ENCODE results near the gene KATNAL1.

The KATNAL1 gene

GRCh38 chr13:30340331-30341250, 33.2 kb upstream of the KATNAL1 start:
- DNase-seq (ENCODE audit: extremely low spot score): no peak
- CTCF ChIA-PET: no interaction called here
- POLR2A ChIA-PET: no interaction called here
- TF ChIP-seq ZNF384 (IDR thresholded peaks at IDR 0.05) (no peak), L3MBTL2 (conservative IDR thresholded peaks at IDR 0.05) (no peak), TARDBP (IDR thresholded peaks at IDR 0.05) (no peak), LEF1 (IDR thresholded peaks at IDR 0.05; ENCODE audit: borderline replicate concordance) (no peak), FOXM1 (IDR thresholded peaks at IDR 0.05; ENCODE audit: borderline replicate concordance) (no peak), BHLHE40 (IDR thresholded peaks at IDR 0.05; ENCODE audit: borderline replicate concordance) (no peak), SUZ12 (IDR thresholded peaks at IDR 0.05) (no peak), ELF4 (IDR thresholded peaks at IDR 0.05) (no peak), NFRKB (IDR thresholded peaks at IDR 0.05) (no peak), FOXK2 (IDR thresholded peaks at IDR 0.05) (no peak), SP1 (IDR thresholded peaks at IDR 0.05) (no peak), ARNT (IDR thresholded peaks at IDR 0.05) (no peak), CTBP1 (IDR thresholded peaks at IDR 0.05; ENCODE audit: borderline replicate concordance) (no peak), FOXA1 (IDR thresholded peaks at IDR 0.05) (no peak), PKNOX1 (IDR thresholded peaks at IDR 0.05) (no peak), HDGF (IDR thresholded peaks at IDR 0.05; ENCODE audit: borderline replicate concordance) (no peak)

- no peak for DNase-seq (ENCODE audit: extremely low spot score)
- no peak for TF ChIP-seq FOXA1 (IDR thresholded peaks at IDR 0.05)
- no peak for TF ChIP-seq SUZ12 (IDR thresholded peaks at IDR 0.05)
- no peak for TF ChIP-seq NFRKB (IDR thresholded peaks at IDR 0.05)
- no peak for TF ChIP-seq ELF4 (IDR thresholded peaks at IDR 0.05)
- no peak for TF ChIP-seq ARNT (IDR thresholded peaks at IDR 0.05)
- no peak for TF ChIP-seq L3MBTL2 (conservative IDR thresholded peaks at IDR 0.05)
- no peak for TF ChIP-seq TARDBP (IDR thresholded peaks at IDR 0.05)
- TF ChIP-seq PKNOX1 (IDR thresholded peaks at IDR 0.05): no peak
- no peak for TF ChIP-seq FOXK2 (IDR thresholded peaks at IDR 0.05)
- no peak for TF ChIP-seq FOXM1 (IDR thresholded peaks at IDR 0.05; ENCODE audit: borderline replicate concordance)
- TF ChIP-seq HDGF (IDR thresholded peaks at IDR 0.05; ENCODE audit: borderline replicate concordance): no peak
- POLR2A ChIA-PET: no interaction called here
- CTCF ChIA-PET: no interaction called here
Measured at GRCh38 chr13:30339738-30340330, 32.5 kb upstream of the KATNAL1 start.

- DNase-seq (ENCODE audit: extremely low spot score): no peak
- POLR2A ChIA-PET: no interaction called here
- CTCF ChIA-PET: no interaction called here
- no peak for TF ChIP-seq SP1 (IDR thresholded peaks at IDR 0.05)
- no peak for TF ChIP-seq FOXA1 (IDR thresholded peaks at IDR 0.05)
- TF ChIP-seq ARNT (IDR thresholded peaks at IDR 0.05): no peak
- TF ChIP-seq ELF4 (IDR thresholded peaks at IDR 0.05): no peak
- TF ChIP-seq HDGF (IDR thresholded peaks at IDR 0.05; ENCODE audit: borderline replicate concordance): no peak
- TF ChIP-seq FOXK2 (IDR thresholded peaks at IDR 0.05): no peak
- no peak for TF ChIP-seq NFRKB (IDR thresholded peaks at IDR 0.05)
- no peak for TF ChIP-seq BHLHE40 (IDR thresholded peaks at IDR 0.05; ENCODE audit: borderline replicate concordance)
- no peak for TF ChIP-seq L3MBTL2 (conservative IDR thresholded peaks at IDR 0.05)
- no peak for TF ChIP-seq TARDBP (IDR thresholded peaks at IDR 0.05)
- no peak for TF ChIP-seq CTBP1 (IDR thresholded peaks at IDR 0.05; ENCODE audit: borderline replicate concordance)
- TF ChIP-seq LEF1 (IDR thresholded peaks at IDR 0.05; ENCODE audit: borderline replicate concordance): no peak
- TF ChIP-seq FOXM1 (IDR thresholded peaks at IDR 0.05; ENCODE audit: borderline replicate concordance): no peak
- TF ChIP-seq SUZ12 (IDR thresholded peaks at IDR 0.05): no peak
- no peak for TF ChIP-seq ZNF384 (IDR thresholded peaks at IDR 0.05)
- no peak for TF ChIP-seq PKNOX1 (IDR thresholded peaks at IDR 0.05)
Measured at GRCh38 chr13:30338952-30339351, 31.6 kb upstream of the KATNAL1 start.

GRCh38 chr13:30338331-30338851, 31.0 kb upstream of the KATNAL1 start:
- ChIA-PET CTCF (no interaction called here), POLR2A (no interaction called here)
- TF ChIP-seq PKNOX1 (IDR thresholded peaks at IDR 0.05): no peak
- DNase-seq (ENCODE audit: extremely low spot score): no peak

- DNase-seq (ENCODE audit: extremely low spot score): no peak
- ChIA-PET POLR2A (interaction anchor here (0.6 to 0.9 kb wide), 2 partner anchors 30 to 533 kb away, joined by 3 read pairs; partner anchors contain the start of gene KATNAL1), CTCF (no interaction called here)
- no peak for TF ChIP-seq NFRKB (IDR thresholded peaks at IDR 0.05)
- TF ChIP-seq BHLHE40 (IDR thresholded peaks at IDR 0.05; ENCODE audit: borderline replicate concordance): no peak
- no peak for TF ChIP-seq ELF4 (IDR thresholded peaks at IDR 0.05)
Measured at GRCh38 chr13:30337061-30337610, 29.8 kb upstream of the KATNAL1 start.

Data from HEK293T (cell line).